ENCODE data around the gene NHEJ1.
A peak's percentile ranks its signal among the peaks of the same experiment; 100 is the strongest.

DNA sequence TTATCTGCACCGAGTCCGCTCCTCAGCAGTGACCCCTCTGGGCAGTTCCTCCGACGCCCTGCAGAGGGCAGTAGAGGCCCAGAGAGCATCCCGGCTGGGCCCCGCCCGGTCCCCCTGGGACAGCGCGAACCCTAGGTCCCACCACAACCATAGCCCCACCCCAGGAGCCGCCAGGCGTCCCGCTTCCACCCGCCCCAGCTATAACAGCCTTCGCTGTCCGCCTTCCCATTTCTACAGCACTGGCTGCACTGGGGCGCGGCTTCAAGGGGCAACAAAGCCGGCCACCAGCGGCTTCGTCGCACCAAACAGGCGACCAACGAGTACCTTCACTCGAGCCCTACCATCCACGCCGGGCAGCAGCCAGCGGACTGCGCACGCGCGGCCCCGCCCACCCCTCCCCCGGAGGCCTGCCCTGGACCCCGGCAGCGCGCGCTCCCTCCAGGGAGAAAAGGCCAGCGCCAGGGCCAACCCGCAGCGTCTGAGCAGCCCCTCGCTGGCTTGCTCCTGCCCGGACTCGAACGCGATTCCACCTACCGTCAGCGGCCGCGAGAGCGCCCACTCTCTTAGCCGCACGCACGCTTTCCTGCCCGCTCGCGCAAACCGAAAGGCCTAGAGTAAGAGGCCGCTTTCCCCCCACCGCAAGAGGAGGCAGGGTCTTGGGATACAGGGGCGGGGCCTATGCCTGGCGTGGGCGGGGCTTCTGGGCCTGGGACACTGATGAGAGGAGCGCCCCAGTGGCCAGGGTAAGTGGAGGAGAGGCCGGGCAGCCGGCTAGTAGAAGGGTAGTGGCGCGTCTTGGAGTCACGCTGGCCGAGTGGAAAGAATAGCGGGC, at the start of gene NHEJ1:
- no peak for TF ChIP-seq EZH2 (IDR thresholded peaks at IDR 0.05; ENCODE audit: insufficient read depth, low read length)
- TF ChIP-seq, protein P1, sequence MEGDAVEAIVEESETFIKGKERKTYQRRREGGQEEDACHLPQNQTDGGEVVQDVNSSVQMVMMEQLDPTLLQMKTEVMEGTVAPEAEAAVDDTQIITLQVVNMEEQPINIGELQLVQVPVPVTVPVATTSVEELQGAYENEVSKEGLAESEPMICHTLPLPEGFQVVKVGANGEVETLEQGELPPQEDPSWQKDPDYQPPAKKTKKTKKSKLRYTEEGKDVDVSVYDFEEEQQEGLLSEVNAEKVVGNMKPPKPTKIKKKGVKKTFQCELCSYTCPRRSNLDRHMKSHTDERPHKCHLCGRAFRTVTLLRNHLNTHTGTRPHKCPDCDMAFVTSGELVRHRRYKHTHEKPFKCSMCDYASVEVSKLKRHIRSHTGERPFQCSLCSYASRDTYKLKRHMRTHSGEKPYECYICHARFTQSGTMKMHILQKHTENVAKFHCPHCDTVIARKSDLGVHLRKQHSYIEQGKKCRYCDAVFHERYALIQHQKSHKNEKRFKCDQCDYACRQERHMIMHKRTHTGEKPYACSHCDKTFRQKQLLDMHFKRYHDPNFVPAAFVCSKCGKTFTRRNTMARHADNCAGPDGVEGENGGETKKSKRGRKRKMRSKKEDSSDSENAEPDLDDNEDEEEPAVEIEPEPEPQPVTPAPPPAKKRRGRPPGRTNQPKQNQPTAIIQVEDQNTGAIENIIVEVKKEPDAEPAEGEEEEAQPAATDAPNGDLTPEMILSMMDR (IDR thresholded peaks at IDR 0.05; ENCODE audit: insufficient read depth, low read depth, low read length), result peak; percentile 78
